Measurements from ENCODE around the gene MADCAM1.

Gene MADCAM1

GRCh38 chr19:458091-459042 is 37.9 kb upstream of the MADCAM1 start:
- no peaks in the 10 kb centered on the region for H3K9me3 Mint-ChIP-seq
- peaks cover 9% of the 10 kb centered on the region for H3K4me1 Mint-ChIP-seq
- peaks cover 11% of the 10 kb centered on the region for H3K27me3 Mint-ChIP-seq (ENCODE audit: low read depth)
- TF ChIP-seq, protein P1, sequence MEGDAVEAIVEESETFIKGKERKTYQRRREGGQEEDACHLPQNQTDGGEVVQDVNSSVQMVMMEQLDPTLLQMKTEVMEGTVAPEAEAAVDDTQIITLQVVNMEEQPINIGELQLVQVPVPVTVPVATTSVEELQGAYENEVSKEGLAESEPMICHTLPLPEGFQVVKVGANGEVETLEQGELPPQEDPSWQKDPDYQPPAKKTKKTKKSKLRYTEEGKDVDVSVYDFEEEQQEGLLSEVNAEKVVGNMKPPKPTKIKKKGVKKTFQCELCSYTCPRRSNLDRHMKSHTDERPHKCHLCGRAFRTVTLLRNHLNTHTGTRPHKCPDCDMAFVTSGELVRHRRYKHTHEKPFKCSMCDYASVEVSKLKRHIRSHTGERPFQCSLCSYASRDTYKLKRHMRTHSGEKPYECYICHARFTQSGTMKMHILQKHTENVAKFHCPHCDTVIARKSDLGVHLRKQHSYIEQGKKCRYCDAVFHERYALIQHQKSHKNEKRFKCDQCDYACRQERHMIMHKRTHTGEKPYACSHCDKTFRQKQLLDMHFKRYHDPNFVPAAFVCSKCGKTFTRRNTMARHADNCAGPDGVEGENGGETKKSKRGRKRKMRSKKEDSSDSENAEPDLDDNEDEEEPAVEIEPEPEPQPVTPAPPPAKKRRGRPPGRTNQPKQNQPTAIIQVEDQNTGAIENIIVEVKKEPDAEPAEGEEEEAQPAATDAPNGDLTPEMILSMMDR (IDR thresholded peaks at IDR 0.05; ENCODE audit: unreplicated experiment in 3 of 3): no peak
- no peak overlapping the region for H3K4me3 Mint-ChIP-seq
- H3K27ac Mint-ChIP-seq: no peak overlapping the region
- peaks cover 27% of the 10 kb centered on the region for H3K36me3 Mint-ChIP-seq (ENCODE audit: low read depth)

DNA sequence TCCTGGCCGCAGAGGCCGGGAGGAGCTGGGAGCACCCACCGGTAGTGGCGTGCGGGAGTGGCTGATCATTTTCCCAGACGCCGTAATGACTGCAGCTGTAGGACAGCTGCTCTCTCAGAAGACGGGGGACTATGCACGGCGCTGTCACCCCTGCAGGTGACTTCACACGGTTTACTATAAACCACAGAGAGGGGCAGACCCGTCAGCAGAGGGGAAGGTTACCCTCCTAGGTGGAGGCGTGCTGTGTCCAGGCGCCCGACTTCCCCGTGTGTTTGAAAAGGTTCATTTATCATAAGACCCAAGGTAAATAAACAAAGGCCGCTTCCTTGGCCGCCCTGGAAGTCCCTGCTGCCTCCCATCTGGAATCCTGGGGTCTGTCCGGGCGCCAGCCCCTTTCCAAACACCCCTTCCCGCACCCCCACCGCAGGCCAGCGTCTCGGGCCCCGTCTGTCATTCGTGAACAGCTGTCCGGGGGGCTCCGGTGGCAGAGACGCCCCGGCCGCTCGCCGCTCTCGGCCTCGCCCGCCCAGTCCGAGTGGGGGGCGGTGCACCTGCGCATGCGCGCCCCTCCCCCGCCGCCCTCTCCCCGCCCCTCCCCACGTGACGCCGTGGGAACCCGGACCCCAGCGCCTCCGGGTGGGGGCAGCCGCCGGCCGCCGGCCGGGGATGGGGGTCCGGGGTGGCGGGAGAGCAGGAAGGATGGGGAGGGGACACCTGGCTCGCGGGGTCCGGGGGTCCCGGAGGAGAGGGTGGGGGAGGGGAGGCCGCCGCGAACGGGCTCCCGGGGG is 36.4 kb upstream of the MADCAM1 start:
- H3K27ac Mint-ChIP-seq: peak overlapping the region; percentile 92 to 97 (median 97)
- H3K4me3 Mint-ChIP-seq: peak overlapping the region; percentile 90 to 97 (median 97)
- H3K36me3 Mint-ChIP-seq (ENCODE audit: low read depth): peaks cover 18% of the 10 kb centered on the region
- H3K27me3 Mint-ChIP-seq (ENCODE audit: low read depth): peaks cover 11% of the 10 kb centered on the region
- H3K4me1 Mint-ChIP-seq: peaks cover 9% of the 10 kb centered on the region
- TF ChIP-seq, protein P1 (IDR thresholded peaks at IDR 0.05; ENCODE audit: unreplicated experiment in 3 of 3): no peak
- H3K9me3 Mint-ChIP-seq: no peaks in the 10 kb centered on the region

DNA sequence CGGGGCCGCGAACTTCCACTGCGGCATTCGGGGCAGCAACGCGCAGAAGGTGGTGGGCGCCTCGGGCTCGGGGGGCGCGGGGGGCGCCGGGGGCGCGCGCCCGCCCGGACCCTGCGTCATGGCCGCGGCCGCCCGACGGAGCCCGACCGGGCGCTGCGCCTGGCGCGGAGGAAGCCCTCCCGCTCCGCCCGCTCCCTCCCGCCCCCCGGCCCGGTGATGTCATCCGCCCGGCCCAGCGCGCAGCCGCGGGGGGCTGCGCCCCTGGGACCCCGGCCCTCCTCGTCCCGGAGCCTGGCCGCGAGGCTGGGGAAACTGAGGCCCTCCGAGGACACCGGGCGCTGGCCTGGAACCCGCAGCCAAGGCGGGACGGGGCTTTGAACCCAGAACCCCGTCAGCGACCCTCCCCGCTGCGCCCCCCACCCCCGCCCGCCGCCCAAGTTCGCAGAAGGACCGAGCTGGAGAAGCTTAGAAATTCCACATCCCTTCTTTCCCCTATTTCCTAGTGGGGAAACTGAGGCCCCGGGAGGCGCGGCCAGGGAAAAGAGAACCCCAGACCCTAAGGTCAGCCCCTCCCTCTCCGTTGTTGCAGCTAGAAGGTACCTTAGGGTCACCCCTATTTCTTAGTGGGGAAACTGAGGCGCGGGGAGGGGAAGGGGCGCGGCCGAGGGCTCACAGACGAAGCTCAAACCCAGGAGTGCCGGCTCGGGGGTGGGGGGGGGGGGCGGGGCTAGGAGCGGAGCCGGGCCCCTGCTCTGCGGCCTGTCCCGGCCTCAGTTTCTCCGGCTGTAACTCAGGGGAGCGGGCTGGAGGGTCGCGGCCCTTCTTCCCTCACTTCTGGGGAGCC is 35.2 kb upstream of the MADCAM1 start, which contains the start of gene SHC2:
Gene SHC2, minus strand, starts transcription at position 157 of the 844 bp plus-strand sequence. Its CDS starts 37 bp downstream, at position 120.
- Mint-ChIP-seq H3K9me3 (no peaks in the 10 kb centered on the region), H3K27me3 (ENCODE audit: low read depth) (peaks cover 11% of the 10 kb centered on the region)
- TF ChIP-seq, protein P1 (IDR thresholded peaks at IDR 0.05; ENCODE audit: unreplicated experiment in 3 of 3): no peak

GRCh38 chr19:461721-462551 is 34.4 kb upstream of the MADCAM1 start:
- Mint-ChIP-seq H3K36me3 (ENCODE audit: low read depth) (peaks cover 6% of the 10 kb centered on the region), H3K9me3 (no peaks in the 10 kb centered on the region), H3K27me3 (ENCODE audit: low read depth) (peaks cover 6% of the 10 kb centered on the region), H3K27ac (peak overlapping the region in 1 of 3 experiments; percentile 58), H3K4me3 (peak overlapping the region; percentile 79 to 80 (median 79)), H3K4me1 (peaks cover 9% of the 10 kb centered on the region)
- TF ChIP-seq, protein P1 (IDR thresholded peaks at IDR 0.05; ENCODE audit: unreplicated experiment in 3 of 3): no peak

More for the DNA sequence above, 35.2 kb upstream of the MADCAM1 start, which contains the start of gene SHC2:
- H3K4me3 Mint-ChIP-seq: peak within 1 kb of the TSS; percentile 90 to 97 (median 97)
- peak within 1 kb of the TSS; percentile 92 to 97 (median 97) for H3K27ac Mint-ChIP-seq
- H3K4me1 Mint-ChIP-seq: peaks cover 9% of the 10 kb centered on the region
- H3K36me3 Mint-ChIP-seq (ENCODE audit: low read depth): peaks cover 10% of the 10 kb centered on the region
